MM.1S (cell line): ENCODE data around the gene GPSM1.

Source experiments
- CTCF ChIP-seq: fragments of 300-600 bp; sonication (generic); IDR thresholded peaks from 2 replicates; pipeline ENCODE4 v1.5.1; 2016; ENCODE audit warnings: antibody characterized with exemption, low read length, mixed read lengths
- EZH2 ChIP-seq: fragments of 300-600 bp; sonication (generic); optimal IDR thresholded peaks from 2 replicates; pipeline ENCODE3; 2017; ENCODE audit warnings: low read depth, mild to moderate bottlenecking, antibody characterized with exemption, low read length, mixed read lengths
- EZH2phosphoT487 ChIP-seq: fragments of 300-600 bp; sonication (generic); IDR thresholded peaks from 2 replicates; pipeline ENCODE4 v1.6.1; 2018; ENCODE audit warnings: antibody characterized with exemption, low read length

GRCh38 chr9:136308702-136309053, 18.7 kb upstream of the GPSM1 start:
- TF ChIP-seq EZH2 (no peak), CTCF (no peak), EZH2phosphoT487 (no peak)
